ENCODE measurements around the gene NDUFB2.

NDUFB2 gene

DNA sequence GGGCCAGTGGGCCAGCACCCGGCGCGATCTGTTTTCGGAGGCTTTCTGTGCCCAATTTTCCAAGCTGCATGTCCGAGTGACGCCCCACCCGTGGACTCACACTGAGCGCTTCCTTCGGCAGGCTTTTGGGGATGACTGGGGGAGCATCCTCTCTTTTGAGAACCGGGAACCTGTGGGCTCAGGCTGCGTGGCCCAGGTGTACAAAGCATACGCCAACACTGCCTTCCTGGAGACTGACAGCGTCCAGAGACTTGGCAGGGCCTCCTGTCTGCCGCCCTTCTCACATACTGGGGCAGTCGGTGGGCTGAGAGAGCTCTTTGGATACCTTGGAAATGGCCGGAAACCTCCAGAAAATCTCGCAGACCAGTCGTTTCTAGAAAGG, 22.7 kb upstream of the NDUFB2 start:
- no peak for TF ChIP-seq TAF1 (IDR thresholded peaks at IDR 0.05; ENCODE audit: borderline replicate concordance, insufficient read depth, low read length)
- no peak for TF ChIP-seq POLR2AphosphoS5 (IDR thresholded peaks at IDR 0.05; ENCODE audit: low read depth, low read length)
- TF ChIP-seq SIN3A (IDR thresholded peaks at IDR 0.05; ENCODE audit: borderline replicate concordance, insufficient read depth, low read length): no peak
- TF ChIP-seq, protein P1, sequence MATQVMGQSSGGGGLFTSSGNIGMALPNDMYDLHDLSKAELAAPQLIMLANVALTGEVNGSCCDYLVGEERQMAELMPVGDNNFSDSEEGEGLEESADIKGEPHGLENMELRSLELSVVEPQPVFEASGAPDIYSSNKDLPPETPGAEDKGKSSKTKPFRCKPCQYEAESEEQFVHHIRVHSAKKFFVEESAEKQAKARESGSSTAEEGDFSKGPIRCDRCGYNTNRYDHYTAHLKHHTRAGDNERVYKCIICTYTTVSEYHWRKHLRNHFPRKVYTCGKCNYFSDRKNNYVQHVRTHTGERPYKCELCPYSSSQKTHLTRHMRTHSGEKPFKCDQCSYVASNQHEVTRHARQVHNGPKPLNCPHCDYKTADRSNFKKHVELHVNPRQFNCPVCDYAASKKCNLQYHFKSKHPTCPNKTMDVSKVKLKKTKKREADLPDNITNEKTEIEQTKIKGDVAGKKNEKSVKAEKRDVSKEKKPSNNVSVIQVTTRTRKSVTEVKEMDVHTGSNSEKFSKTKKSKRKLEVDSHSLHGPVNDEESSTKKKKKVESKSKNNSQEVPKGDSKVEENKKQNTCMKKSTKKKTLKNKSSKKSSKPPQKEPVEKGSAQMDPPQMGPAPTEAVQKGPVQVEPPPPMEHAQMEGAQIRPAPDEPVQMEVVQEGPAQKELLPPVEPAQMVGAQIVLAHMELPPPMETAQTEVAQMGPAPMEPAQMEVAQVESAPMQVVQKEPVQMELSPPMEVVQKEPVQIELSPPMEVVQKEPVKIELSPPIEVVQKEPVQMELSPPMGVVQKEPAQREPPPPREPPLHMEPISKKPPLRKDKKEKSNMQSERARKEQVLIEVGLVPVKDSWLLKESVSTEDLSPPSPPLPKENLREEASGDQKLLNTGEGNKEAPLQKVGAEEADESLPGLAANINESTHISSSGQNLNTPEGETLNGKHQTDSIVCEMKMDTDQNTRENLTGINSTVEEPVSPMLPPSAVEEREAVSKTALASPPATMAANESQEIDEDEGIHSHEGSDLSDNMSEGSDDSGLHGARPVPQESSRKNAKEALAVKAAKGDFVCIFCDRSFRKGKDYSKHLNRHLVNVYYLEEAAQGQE (IDR thresholded peaks at IDR 0.05; ENCODE audit: insufficient read depth in 1 of 2, low read depth in 2 of 2, low read length in 2 of 2): no peak
- no peak for TF ChIP-seq FOXP2 (optimal IDR thresholded peaks at IDR 0.05; ENCODE audit: borderline replicate concordance, extremely low read depth, extremely low read length, insufficient read depth)

DNA sequence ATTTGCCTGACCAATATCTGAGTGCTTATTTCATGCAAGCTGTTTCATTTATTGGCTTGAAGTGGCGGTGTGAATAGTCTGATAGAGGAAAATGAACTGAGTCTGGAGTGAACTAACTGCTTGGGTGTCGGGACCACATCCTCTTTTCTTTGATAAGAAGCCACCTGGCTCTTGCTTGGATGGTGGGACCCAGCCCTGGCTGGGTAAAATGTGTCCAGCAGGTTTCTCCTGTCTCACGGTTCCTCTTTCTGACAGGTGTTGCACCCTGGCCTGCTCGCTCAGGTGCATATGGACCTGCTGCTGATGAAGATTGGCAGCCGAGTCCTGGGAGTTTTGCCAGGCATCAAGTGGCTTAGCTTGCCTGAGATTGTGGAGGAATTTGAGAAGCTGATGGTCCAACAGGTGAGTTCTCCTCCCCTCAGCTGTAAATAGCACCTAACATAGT, 22.1 kb upstream of the NDUFB2 start:
- TF ChIP-seq SIN3A (IDR thresholded peaks at IDR 0.05; ENCODE audit: borderline replicate concordance, insufficient read depth, low read length): no peak
- no peak for TF ChIP-seq TAF1 (IDR thresholded peaks at IDR 0.05; ENCODE audit: borderline replicate concordance, insufficient read depth, low read length)
- no peak for TF ChIP-seq POLR2AphosphoS5 (IDR thresholded peaks at IDR 0.05; ENCODE audit: low read depth, low read length)
- no peak for TF ChIP-seq FOXP2 (optimal IDR thresholded peaks at IDR 0.05; ENCODE audit: borderline replicate concordance, extremely low read depth, extremely low read length, insufficient read depth)
- TF ChIP-seq, protein P1 (IDR thresholded peaks at IDR 0.05; ENCODE audit: insufficient read depth in 1 of 2, low read depth in 2 of 2, low read length in 2 of 2): no peak

DNA sequence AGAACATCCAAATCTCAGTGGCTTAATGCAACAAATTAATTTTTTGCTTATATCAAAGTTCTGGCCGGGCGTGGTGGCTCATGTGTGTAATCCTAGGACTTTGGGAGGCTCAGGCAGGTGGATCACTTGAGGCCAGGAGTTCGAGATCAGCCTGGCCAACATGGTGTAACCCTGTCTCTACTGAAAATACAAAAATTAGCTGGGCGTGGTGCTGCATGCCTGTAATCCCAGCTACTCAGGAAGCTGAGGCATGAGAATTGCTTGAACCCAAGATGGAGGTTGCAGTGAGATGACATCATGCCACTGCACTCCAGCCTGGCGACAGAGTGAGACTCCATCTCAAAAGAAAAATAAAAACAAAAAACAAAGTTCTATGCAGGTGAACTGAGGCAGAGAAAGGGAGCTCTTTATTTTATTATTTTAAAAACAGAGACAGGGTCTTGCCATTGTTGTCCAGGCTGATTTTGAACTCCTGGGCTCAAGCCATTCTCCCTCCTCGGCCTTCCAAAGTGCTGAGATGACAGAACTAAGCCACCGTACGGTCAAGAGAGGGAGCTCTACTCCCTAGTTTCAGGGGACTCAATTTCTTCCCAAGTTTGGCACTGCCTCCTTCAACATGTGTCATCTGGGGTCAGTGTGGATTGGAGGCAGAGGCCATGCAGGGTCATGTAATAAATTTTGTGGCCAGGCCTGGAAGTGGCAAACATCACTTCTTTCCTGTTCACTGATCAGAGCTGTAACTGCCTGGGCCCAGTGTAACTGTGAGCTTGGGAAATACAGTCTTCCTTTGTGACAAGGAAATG, 21.4 kb upstream of the NDUFB2 start:
- TF ChIP-seq, protein P1 (IDR thresholded peaks at IDR 0.05; ENCODE audit: insufficient read depth in 1 of 2, low read depth in 2 of 2, low read length in 2 of 2): no peak
- TF ChIP-seq TAF1 (IDR thresholded peaks at IDR 0.05; ENCODE audit: borderline replicate concordance, insufficient read depth, low read length) (no peak), SIN3A (IDR thresholded peaks at IDR 0.05; ENCODE audit: borderline replicate concordance, insufficient read depth, low read length) (no peak), POLR2AphosphoS5 (IDR thresholded peaks at IDR 0.05; ENCODE audit: low read depth, low read length) (no peak), FOXP2 (optimal IDR thresholded peaks at IDR 0.05; ENCODE audit: borderline replicate concordance, extremely low read depth, extremely low read length, insufficient read depth) (no peak)

DNA sequence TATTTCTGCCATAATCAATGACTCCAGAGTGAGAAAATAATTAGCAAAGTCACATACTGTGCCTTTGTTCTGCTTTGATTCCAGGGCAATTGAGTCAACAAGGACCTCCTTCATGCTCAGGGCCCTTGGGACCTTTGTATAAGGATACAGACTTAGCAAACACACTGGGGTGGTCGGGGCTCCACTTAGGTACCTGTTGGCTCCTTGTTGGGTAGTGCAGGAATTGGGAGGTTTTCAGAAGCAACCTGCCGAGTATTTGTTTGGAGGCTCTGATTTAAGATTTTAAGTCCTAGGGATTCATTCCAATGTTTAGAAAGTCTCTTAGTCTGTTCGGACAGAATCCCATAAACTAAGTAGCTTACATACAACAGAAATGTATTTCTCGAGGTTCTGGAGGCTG, 20.8 kb upstream of the NDUFB2 start:
- TF ChIP-seq FOXP2 (optimal IDR thresholded peaks at IDR 0.05; ENCODE audit: borderline replicate concordance, extremely low read depth, extremely low read length, insufficient read depth) (no peak), POLR2AphosphoS5 (IDR thresholded peaks at IDR 0.05; ENCODE audit: low read depth, low read length) (no peak), TAF1 (IDR thresholded peaks at IDR 0.05; ENCODE audit: borderline replicate concordance, insufficient read depth, low read length) (no peak), SIN3A (IDR thresholded peaks at IDR 0.05; ENCODE audit: borderline replicate concordance, insufficient read depth, low read length) (no peak)
- TF ChIP-seq, protein P1 (IDR thresholded peaks at IDR 0.05; ENCODE audit: insufficient read depth in 1 of 2, low read depth in 2 of 2, low read length in 2 of 2): no peak

Measured in PFSK-1 (cell line).